Measurements from ENCODE around the gene RAX2. TPM values are rescaled to one million over a fixed set of nuclear protein-coding genes. Genes with fewer than 3 reads are reported as not detected.

RAX2 gene
- total and polyA plus RNA-seq, 9 of the 15 experiments (the other 6 are each of a cell fraction or from before 2014, with no cell fraction given), result not detected

DNA sequence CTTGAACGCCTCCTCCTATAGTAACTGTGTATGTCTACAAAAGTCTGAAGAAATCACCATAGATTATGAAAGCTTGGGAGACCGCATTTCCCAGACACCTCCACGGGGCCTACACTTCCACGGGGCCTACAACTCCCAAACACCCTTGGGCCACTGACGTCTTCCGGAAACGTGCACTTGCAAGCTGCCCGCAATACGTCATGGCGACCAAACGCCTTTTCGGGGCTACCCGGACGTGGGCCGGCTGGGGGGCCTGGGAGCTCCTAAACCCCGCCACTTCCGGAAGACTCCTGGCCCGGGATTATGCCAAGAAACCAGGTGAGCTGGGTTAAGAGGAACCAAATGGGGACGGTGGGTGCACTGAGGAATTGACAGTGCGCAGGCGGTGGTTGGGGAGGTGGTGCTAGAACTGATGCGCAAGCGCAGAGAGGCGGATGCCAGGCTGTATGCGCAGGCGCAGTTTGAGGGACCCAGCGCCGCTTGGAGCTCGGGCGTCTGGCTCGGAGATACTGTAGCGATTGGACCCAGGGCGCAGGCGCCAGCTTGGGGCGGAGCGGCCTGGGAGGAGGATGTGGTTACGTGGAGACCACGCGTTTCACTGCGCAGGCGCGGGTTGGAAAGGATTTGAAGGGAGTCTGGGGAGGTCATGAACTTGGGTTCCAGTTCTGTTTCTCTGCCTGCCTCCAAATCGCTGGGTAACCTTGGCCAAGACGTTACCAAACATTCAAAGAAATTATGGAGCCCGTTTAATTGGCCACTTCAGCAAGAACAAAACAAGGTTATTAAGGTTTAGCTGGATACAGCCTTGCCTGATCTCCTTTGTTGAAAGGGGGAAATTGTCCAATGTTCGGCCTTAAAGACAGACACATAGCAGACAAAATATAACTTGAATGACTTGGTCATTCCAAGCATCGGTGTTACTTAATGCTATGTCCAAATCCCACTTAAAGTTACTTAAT, 9.2 kb downstream of the RAX2 start, which contains the start of gene MRPL54 (continued):
- TF ChIP-seq, protein P1, sequence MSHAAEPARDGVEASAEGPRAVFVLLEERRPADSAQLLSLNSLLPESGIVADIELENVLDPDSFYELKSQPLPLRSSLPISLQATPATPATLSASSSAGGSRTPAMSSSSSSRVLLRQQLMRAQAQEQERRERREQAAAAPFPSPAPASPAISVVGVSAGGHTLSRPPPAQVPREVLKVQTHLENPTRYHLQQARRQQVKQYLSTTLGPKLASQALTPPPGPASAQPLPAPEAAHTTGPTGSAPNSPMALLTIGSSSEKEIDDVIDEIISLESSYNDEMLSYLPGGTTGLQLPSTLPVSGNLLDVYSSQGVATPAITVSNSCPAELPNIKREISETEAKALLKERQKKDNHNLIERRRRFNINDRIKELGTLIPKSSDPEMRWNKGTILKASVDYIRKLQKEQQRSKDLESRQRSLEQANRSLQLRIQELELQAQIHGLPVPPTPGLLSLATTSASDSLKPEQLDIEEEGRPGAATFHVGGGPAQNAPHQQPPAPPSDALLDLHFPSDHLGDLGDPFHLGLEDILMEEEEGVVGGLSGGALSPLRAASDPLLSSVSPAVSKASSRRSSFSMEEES (CRISPR knock-in tag; IDR thresholded peaks at IDR 0.05), result no peak
- TF ChIP-seq TAF1 (IDR thresholded peaks at IDR 0.05; ENCODE audit: control insufficient read depth, extremely low read depth, insufficient read depth, low read length, severe bottlenecking) (peak; percentile 77), TBL1XR1 (IDR thresholded peaks at IDR 0.05; ENCODE audit: low read length in 2 of 2) (peak; percentile 25 to 83; a peak in 1 of 4 replicates), BDP1 (IDR thresholded peaks at IDR 0.05; ENCODE audit: insufficient read depth, insufficient read length) (no peak), CBX2 (IDR thresholded peaks at IDR 0.05; ENCODE audit: insufficient read depth, low read length, poor library complexity, severe bottlenecking) (no peak), PRPF4 (IDR thresholded peaks at IDR 0.05; ENCODE audit: insufficient read depth, low read depth, low read length, poor library complexity, severe bottlenecking) (no peak), HLTF (IDR thresholded peaks at IDR 0.05) (no peak), BRD9 (IDR thresholded peaks at IDR 0.05; ENCODE audit: low read depth, partially characterized antibody) (no peak), KLF13 (tag; IDR thresholded peaks at IDR 0.05; ENCODE audit: borderline replicate concordance, low read depth) (no peak), RBM22 (IDR thresholded peaks at IDR 0.05; ENCODE audit: low read depth, low read length, poor library complexity, severe bottlenecking) (peak; percentile 50), POLR3G (IDR thresholded peaks at IDR 0.05; ENCODE audit: extremely low read depth, insufficient read length, insufficient replicate concordance) (no peak), TBP (optimal IDR thresholded peaks at IDR 0.05; ENCODE audit: low read depth, low read length) (peak; percentile 69), ZBTB17 (CRISPR knock-in tag; IDR thresholded peaks at IDR 0.05) (no peak; the same call in 1 of the 2 replicates), MTF1 (CRISPR knock-in tag; IDR thresholded peaks at IDR 0.05; ENCODE audit: borderline replicate concordance) (no peak), CREBBP (IDR thresholded peaks at IDR 0.05; ENCODE audit: low read depth, low read length) (no peak), ZNF133 (CRISPR knock-in tag; IDR thresholded peaks at IDR 0.05) (no peak), CCNT2 (IDR thresholded peaks at IDR 0.05; ENCODE audit: borderline replicate concordance, extremely low read depth, insufficient read length, low read depth, low read length) (no peak), C11orf30 (IDR thresholded peaks at IDR 0.05; ENCODE audit: low read depth) (peak; percentile 68)
- TF ChIP-seq, protein P2, sequence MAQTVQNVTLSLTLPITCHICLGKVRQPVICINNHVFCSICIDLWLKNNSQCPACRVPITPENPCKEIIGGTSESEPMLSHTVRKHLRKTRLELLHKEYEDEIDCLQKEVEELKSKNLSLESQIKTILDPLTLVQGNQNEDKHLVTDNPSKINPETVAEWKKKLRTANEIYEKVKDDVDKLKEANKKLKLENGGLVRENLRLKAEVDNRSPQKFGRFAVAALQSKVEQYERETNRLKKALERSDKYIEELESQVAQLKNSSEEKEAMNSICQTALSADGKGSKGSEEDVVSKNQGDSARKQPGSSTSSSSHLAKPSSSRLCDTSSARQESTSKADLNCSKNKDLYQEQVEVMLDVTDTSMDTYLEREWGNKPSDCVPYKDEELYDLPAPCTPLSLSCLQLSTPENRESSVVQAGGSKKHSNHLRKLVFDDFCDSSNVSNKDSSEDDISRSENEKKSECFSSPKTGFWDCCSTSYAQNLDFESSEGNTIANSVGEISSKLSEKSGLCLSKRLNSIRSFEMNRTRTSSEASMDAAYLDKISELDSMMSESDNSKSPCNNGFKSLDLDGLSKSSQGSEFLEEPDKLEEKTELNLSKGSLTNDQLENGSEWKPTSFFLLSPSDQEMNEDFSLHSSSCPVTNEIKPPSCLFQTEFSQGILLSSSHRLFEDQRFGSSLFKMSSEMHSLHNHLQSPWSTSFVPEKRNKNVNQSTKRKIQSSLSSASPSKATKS (CRISPR knock-in tag; IDR thresholded peaks at IDR 0.05), result no peak
- TF ChIP-seq, protein P3, sequence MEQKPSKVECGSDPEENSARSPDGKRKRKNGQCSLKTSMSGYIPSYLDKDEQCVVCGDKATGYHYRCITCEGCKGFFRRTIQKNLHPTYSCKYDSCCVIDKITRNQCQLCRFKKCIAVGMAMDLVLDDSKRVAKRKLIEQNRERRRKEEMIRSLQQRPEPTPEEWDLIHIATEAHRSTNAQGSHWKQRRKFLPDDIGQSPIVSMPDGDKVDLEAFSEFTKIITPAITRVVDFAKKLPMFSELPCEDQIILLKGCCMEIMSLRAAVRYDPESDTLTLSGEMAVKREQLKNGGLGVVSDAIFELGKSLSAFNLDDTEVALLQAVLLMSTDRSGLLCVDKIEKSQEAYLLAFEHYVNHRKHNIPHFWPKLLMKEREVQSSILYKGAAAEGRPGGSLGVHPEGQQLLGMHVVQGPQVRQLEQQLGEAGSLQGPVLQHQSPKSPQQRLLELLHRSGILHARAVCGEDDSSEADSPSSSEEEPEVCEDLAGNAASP (IDR thresholded peaks at IDR 0.05), result no peak

Data from K562 (cell line).